NCI-H2196 treated with DMSO at 0.1 percent for 48 hours (cell line): ENCODE data around the gene IGSF1.
"Not testable (repeated sequence)": the region's sequence is repeated elsewhere in the genome, so short reads cannot be mapped to it uniquely, and the experiment has no call there.

Experiments used
- DNase-seq: peaks from one replicate; lab custom pipeline; 2025; ENCODE audit not compliant: unreplicated experiment; lab: John Stamatoyannopoulos, UW

IGSF1 gene

DNA sequence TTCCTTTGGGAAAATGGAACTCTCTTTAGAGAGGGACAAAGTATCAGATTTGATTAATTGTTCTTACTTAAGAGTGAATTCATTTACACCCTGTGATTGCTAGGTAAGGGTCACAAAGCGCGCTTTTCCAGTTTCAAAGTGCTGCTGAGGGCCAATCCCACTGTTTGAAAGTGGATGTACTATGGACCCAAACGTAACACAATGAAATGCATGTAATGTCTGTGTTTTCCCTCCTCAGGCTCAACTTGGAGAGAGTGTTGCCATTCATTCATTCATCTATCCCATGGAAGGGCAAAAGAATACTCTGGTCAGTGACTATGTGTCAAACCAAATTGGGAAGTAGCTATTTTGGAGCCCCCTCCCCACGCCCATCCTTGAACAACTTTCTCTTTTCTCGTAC is 16.1 kb downstream of the IGSF1 start:
- no peak for DNase-seq

DNA sequence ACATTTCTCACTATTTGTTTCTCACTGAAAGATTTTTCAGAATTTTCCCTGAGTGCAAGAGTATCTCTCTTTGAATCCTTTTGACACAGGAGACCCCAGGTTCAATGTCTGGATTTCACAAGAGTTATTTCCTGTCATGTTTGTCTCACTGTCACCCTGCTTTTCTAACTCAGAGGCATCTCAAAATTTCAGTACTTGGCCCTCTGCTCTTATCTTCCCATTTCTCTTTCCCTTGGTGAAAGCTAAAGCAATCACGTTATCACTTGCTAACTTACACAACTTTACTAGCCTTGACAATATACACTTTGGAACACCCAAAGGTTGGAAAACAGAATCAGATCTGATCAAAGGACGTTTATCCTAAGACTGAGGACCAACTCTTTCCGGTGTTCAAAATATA is 17.3 kb downstream of the IGSF1 start:
- DNase-seq, result no peak

DNA sequence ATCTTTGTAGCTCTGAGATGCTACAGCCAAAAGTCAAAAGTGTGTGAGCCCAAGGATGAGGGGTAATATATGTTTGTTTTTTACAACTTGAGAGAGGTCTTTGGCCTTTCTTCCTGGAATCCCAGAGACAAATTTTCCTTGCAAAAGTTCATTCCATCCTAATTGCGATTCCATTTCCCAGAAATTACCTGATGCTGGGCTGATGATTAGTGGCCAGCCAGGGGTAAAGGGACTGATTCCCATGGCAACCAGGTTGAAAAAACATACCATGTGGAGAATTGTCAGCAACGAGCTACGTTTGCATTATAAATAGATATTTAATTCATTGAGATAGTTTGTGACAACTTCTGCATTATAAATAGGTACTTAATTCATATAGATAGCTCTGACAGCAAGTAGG is 17.8 kb downstream of the IGSF1 start:
- DNase-seq, result no peak

DNA sequence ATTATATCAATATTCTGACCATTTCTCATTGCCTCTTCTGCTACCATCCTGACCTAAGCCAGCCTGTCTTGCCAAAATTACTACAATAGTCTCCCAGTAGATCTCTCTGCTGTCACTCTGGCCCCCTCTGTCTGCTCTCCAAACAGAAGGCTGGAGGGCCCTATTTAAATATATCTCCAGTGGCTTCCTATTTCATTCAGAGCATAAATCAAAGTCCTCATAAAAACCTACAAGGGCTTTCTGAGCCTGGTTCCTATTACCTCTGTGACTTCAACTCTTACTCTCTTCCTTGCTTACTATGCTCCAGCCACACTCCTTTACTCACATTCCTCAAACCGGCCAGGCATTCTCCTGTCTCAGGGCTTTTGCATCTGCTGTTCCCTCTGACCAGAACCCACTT is 19.0 kb downstream of the IGSF1 start:
- no peak for DNase-seq

DNA sequence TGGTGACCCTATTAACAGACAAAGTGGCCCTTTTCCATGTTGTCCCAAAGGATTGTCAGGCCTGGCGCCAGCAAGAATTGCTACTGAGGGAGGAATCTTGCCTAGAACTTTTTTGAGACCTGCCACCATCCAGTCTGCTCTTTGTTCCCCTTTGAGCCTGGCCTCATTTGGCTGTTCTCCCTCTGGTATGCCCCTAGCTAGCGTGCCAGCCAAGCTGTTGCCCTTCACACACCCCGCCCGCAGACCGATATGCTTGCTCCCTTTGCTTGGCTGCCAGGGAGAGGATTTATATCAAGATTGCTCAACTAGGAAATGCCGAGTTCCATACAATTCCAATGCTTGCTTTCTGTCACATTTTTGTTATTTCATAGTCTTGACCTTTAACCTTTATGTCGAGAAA is 24.4 kb downstream of the IGSF1 start:
- no peak for DNase-seq

DNA sequence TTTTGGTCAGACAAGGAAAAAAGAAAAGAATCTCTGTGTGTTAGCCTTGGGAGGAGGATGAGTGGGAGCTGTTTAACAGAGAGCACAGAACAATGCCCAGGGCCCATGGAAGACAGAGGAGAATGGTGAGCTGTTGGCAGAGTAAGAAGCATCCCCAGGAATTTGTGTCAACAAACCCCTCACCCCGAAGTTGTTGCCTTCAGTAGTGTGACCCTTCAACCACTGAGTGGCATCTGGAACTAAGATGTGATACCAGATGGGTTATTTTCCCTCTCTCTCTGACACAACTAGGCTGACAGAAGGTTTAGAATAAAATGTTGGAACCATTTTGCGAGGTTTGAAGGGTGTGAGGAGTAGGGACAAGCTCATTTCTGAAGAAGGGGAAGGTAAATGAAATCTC is 25.1 kb downstream of the IGSF1 start:
- DNase-seq, result no peak

DNA sequence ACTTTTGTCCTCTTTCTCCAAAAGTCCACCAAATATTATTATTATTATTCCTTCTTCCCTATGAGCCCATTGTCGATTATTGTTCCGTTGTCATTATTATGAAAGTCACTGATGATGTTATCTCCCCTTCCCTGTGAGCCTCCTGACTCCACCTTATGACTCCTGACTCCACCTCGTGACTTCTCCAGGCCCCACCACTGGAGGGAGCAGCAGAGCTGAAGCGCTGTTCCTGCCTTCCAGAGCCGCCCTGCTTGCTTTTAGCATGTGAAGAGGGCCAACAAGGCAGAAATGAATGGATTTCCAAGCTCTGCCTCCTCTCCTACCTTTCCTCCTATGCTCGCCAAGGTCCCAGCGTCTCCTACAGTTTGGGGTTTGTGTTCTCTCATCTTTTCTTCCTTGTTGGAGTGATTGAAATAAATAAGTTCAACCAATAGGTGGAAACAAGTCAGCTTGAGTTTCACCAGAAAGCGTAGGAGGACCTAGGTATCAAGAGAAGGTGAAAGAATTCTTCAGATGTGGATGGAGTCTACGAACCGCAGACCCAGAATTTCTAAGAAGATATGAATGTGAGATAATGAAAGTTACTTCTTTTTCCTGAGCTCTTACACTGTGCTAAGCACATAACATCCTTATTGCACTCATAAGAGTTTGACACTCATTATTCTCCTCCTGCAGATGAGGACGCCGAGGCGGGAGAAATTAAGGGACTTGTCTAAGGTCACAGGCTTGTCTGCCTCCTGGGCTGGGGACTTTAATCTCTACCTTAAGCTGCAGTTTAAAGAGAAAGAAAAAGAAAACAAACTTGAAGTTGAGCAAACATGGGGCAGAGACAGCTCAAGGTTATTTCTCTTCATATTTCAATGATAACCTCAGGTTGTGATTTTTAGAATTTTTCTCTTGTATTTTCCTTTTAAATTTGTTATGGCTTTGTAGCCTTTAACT is 26.1 kb downstream of the IGSF1 start:
- no peak for DNase-seq

DNA sequence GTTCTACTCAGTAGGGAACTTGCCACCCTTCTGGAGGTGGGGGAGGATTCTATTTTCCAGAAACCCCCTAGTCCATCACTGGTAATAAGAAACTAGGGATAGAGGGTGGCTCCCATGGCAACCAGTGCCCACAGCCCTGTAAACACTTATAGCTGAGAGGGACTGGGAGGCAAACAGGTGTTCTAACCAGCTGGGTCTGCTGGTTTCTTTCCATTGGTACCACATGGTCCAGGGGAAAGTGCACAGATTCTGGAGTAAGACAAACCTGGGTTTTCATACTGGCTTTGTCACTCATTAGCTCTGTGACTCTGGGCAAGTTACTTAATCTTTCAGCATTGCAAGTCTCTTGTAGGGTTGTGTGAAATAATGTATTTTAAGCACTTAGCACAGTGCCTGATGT is 26.9 kb downstream of the IGSF1 start:
- DNase-seq, result no peak

DNA sequence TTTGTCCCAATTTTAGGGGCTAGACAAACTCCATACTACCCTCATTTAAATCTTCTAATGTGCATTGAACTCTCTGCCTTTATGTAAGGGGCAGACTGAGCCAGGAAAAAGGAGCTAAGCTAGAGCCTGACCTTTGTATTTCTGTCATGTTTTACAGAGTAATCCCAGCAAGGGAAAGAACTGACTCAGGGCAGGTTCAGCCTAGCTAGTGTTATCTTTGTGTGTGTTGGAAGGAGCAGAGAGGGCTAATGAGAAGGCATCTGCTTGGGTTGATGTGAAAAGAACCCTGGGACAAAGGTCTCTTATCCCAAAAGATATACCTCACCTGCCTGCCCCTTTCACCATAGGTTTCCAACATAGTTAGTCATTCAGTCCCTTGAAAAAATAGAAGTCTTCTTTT is 31.7 kb downstream of the IGSF1 start:
- DNase-seq, result no peak

DNA sequence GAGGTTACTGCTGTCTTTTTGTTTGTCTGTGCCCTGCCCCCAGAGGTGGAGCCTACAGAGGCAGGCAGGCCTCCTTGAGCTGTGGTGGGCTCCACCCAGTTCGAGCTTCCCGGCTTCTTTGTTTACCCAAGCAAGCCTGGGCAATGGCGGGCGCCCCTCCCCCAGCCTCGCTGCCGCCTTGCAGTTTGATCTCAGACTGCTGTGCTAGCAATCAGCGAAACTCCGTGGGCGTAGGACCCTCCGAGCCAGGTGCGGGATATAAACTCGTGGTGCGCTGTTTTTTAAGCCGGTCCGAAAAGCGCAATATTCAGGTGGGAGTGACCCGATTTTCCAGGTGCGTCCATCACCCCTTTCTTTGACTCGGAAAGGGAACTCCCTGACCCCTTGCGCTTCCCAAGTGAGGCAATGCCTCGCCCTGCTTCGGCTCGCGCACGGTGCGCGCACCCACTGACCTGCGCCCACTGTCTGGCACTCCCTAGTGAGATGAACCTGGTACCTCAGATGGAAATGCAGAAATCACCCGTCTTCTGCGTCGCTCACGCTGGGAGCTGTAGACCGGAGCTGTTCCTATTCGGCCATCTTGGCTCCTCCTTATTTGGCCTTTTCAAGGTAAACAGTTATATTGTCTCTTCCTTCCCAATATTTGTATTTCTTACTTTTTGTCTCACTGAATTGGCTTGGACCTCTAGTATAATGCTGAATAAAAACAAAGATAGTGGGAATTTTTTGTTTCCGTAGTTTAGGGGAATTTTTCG is 37.9 kb downstream of the IGSF1 start:
- not testable (repeated sequence) for DNase-seq

DNA sequence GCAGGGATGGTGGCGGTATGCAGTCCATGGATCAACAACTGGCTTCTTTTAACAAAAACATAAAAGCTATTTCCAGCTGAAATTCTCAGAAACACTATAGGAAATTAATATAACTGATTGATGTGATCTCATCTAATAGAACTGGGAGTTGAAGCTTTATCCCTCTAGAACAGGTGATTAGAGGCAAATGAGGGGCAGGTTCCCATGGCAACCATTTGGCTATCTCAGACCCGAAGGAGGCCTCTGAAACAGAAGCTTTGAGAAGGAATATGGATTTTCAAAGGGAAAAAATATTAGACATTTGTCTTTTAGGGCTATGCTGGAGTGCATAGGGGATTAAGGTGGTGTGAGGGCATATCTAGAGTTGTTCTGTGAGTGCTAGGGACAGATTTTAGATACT is 50.0 kb downstream of the IGSF1 start:
- no peak for DNase-seq

DNA sequence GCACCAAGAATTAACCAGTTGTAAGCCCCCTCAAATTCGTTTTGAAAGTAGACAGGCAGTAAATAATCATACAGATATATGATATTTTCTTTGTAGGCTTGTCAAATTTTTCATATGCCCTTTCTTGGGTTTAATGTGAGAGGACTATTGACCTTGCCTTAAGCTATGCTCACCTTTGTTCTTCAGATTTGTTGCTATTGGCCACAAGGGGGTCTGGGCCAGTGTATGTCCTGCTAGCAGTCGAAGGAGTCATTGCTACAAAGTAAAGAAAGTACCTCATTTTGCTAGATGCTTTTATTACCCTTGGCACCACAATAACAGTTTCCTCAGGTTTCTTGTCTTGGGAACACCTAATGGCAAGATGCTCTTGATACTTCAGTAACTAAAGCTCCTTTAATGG is 51.7 kb downstream of the IGSF1 start:
- DNase-seq, result no peak

DNA sequence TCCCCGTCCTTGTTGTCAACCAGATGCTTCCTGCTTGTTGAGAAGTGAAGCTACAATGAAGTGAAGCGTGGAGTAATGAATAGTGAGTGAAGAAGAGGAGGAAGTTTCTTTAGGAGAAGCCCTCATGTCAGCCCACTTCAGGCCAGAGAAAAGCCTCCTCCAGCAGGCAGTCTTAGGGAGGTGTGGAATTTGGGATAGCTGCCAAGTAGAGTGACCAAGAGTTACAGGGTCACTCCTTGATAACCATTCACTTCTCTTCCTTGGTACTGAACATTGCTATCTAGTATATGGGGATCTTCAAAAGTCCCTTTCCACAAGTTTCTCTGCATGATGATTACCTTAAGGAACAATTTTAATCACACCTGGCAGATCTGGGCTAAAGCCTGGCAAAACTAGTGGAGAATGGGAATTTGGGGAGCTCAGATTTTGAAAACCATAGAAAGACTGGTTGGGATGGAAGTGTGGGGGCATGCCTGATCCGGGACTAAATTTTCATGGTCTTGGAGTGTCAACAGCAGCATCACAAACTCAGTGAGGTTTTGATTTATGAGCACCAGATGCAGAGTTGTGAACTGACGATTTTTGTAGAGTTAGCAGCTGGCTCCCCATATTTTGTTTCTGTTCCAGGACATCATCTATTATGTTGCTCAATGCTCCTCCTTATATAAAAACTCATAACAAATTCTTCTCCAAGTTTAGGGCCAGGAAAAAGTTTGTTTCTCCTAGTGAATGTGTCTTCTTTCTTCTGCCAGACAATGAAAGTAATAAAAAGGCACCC is 53.1 kb downstream of the IGSF1 start:
- DNase-seq, result no peak

DNA sequence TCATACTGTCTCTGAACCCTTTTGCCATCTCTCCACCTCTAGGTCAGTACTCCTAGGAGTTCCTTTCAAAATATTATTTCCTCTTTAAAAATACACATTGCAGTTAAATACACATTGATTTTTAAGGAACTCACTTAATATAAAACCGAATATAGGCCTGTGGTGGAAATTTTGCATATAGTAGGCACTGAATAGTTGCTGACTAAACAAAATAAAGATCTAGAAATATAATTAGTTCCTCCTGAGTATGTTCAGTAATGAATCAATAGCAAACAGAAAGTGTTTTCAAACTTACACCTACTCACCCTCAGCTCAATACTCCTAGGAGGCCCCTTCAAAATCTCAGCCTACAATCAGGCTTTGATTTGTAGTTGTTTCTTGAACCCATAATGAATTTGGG is 61.5 kb downstream of the IGSF1 start:
- DNase-seq, result no peak

DNA sequence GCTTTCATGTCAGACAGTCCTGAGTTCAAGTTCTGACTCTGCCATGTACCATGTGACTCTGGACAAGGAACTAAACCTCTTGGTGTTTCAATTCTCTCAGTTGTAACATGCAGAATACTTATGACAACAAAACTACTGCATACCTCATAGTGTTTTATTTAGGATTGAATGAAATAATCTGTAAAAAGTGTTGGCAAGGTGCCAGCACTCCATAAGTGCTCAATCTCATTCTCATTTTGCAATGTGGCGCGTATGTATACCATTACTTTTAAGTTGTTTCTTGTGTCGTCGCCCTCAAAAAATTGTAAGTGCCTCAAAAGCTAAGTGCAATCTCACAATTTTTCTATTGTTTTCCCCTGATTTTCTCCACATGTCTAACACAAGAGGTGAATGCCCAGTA is 62.5 kb downstream of the IGSF1 start:
- no peak for DNase-seq

DNA sequence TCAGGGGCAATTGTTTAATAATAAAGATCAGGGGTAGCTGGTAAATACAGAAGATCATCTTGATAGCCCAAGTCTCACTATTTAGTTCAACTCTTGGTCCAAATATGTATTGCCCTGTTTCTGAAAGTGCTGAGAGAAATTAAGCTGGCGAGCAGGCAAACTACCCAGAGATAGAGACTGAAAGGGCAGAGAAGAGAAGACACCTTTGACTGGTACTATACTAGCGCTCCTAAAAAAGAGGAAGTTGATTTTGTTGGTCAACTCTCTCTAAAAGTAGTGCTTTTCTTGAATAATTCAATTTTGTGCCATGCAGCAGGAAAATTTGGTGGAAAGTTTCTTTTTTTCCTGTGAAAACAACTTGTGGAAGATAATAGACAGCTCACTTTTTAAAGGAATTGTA is 64.0 kb downstream of the IGSF1 start:
- no peak for DNase-seq
